ENCODE results near the gene CCSER2.

- TF ChIP-seq, protein P1, sequence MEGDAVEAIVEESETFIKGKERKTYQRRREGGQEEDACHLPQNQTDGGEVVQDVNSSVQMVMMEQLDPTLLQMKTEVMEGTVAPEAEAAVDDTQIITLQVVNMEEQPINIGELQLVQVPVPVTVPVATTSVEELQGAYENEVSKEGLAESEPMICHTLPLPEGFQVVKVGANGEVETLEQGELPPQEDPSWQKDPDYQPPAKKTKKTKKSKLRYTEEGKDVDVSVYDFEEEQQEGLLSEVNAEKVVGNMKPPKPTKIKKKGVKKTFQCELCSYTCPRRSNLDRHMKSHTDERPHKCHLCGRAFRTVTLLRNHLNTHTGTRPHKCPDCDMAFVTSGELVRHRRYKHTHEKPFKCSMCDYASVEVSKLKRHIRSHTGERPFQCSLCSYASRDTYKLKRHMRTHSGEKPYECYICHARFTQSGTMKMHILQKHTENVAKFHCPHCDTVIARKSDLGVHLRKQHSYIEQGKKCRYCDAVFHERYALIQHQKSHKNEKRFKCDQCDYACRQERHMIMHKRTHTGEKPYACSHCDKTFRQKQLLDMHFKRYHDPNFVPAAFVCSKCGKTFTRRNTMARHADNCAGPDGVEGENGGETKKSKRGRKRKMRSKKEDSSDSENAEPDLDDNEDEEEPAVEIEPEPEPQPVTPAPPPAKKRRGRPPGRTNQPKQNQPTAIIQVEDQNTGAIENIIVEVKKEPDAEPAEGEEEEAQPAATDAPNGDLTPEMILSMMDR (conservative IDR thresholded peaks at IDR 0.05; ENCODE audit: low read depth, low read length): no peak
- TF ChIP-seq EZH2 (IDR thresholded peaks at IDR 0.05; ENCODE audit: borderline replicate concordance, low read depth, low read length, poor library complexity, severe bottlenecking): no peak
Measured at GRCh38 chr10:84440781-84441180, 112.4 kb downstream of the CCSER2 start.

All from A673 (cell line).